Caco-2 (cell line): ENCODE measurements around the gene MESP1. TPM values are rescaled to one million over a fixed set of nuclear protein-coding genes. Genes with fewer than 3 reads are reported as not detected.

Experiments used
- BruUV-seq: library from RNA; stranded (reverse); fragments of 400-500 nt; replicated peaks from 2 replicates; lab custom pipeline; 2021; lab: Mats Ljungman, UMichigan
- CTCF ChIA-PET: fragments of 300-600 bp; sonication (Branson Sonifier 250); formaldehyde crosslinking; loops from one replicate; lab custom pipeline; 2022; ENCODE audit warnings: antibody characterized with exemption; lab: Charles Lee
- POLR2A ChIA-PET: fragments of 300-600 bp; sonication (Branson Sonifier 250); formaldehyde crosslinking; loops from one replicate; lab custom pipeline; 2022; ENCODE audit warnings: antibody characterized with exemption; lab: Charles Lee
- DNase-seq, 2 experiments: peaks; one replicate each; pipeline versions ENCODE4 v3.0.0 to v3.0.0-alpha.2; 2020 to 2022
- H3K27me3 ChIP-seq: replicated peaks from 2 replicates; pipeline ENCODE4 v1.6.0; 2011; ENCODE audit warnings: low read length; ENCODE audit not compliant: control insufficient read depth, insufficient read depth
- H3K36me3 ChIP-seq: 2 replicates; pipeline ENCODE4 v1.5.1; 2011; ENCODE audit warnings: low read length; ENCODE audit not compliant: control insufficient read depth, insufficient read depth
- H3K4me1 ChIP-seq: fragments of 250-450 bp; sonication (Bioruptor Pico); 2 replicates; pipeline ENCODE4 v1.5.1; 2020; ENCODE audit warnings: mild to moderate bottlenecking
- H3K4me3 ChIP-seq: 2 replicates; pipeline ENCODE4 v1.5.1; 2011; ENCODE audit warnings: low read depth, mild to moderate bottlenecking, control low read depth, low read length
- H3K9me3 ChIP-seq: fragments of 250-450 bp; sonication (Bioruptor Pico); 2 replicates; pipeline ENCODE4 v1.5.1; 2020; ENCODE audit warnings: mild to moderate bottlenecking, moderate library complexity
- H3K27ac Mint-ChIP-seq: one replicate; pipeline ENCODE4 v1.8.0; 2022; ENCODE audit warnings: mixed read lengths; ENCODE audit not compliant: unreplicated experiment
- H3K27me3 Mint-ChIP-seq: one replicate; pipeline ENCODE4 v1.8.0; 2022; ENCODE audit warnings: mixed read lengths; ENCODE audit not compliant: insufficient read depth, unreplicated experiment
- H3K36me3 Mint-ChIP-seq: one replicate; pipeline ENCODE4 v1.8.0; 2022; ENCODE audit warnings: mild to moderate bottlenecking, mixed read lengths; ENCODE audit not compliant: insufficient read depth, unreplicated experiment
- H3K4me1 Mint-ChIP-seq: one replicate; pipeline ENCODE4 v1.8.0; 2022; ENCODE audit warnings: low read depth, mixed read lengths; ENCODE audit not compliant: unreplicated experiment
- H3K4me3 Mint-ChIP-seq: one replicate; pipeline ENCODE4 v1.8.0; 2022; ENCODE audit warnings: mild to moderate bottlenecking, moderate library complexity, mixed read lengths; ENCODE audit not compliant: unreplicated experiment
- H3K9me3 Mint-ChIP-seq: one replicate; pipeline ENCODE4 v1.8.0; 2022; ENCODE audit warnings: mixed read lengths; ENCODE audit not compliant: unreplicated experiment
- intact Hi-C: fragments of 100-400 bp; cut with micrococcal nuclease; formaldehyde crosslinking; loops from one replicate; pipeline ENCODE4 v1.10.0; 2022; ENCODE audit not compliant: unreplicated experiment
- total RNA-seq: library from RNA; stranded (reverse); gene quantifications from 2 replicates; pipeline ENCODE4 v1.2.3, GENCODE V29; 2022
- TF ChIP-seq, protein P1 (sequence below), 2 experiments: fragments of 200-600 bp in 1 of 2; IDR thresholded peaks; 1 replicate in 1 of 2; 2 replicates in 1 of 2; pipeline versions ENCODE4 v1.5.1 to v1.8.0; 2011 to 2022; ENCODE audit warnings: antibody characterized with exemption in 1 of 2, control low read depth in 1 of 2, inconsistent platforms in 1 of 2, low read depth in 1 of 2, low read length in 1 of 2, mild to moderate bottlenecking in 1 of 2, moderate library complexity in 1 of 2; ENCODE audit not compliant: insufficient read depth in 1 of 2, severe bottlenecking in 1 of 2, unreplicated experiment in 1 of 2

MESP1 gene
- total RNA-seq, 1 experiment from 2014 or later, result 1.00 TPM

GRCh38 chr15:89707577-89707976, 43.5 kb downstream of the MESP1 start:
- Mint-ChIP-seq H3K27ac (no peak overlapping the region), H3K36me3 (no peaks in the 10 kb centered on the region), H3K4me1 (no peaks in the 10 kb centered on the region), H3K4me3 (no peak overlapping the region), H3K9me3 (no peaks in the 10 kb centered on the region), H3K27me3 (peaks cover 15% of the 10 kb centered on the region)
- Histone ChIP-seq H3K4me3 (no peak overlapping the region), H3K4me1 (no peaks in the 10 kb centered on the region), H3K27me3 (no peaks in the 10 kb centered on the region), H3K9me3 (no peaks in the 10 kb centered on the region), H3K36me3 (no peaks in the 10 kb centered on the region)
- intact Hi-C loops, result no loop called here
- CTCF ChIA-PET, result no interaction called here
- POLR2A ChIA-PET, result no interaction called here
- no TSS peak for BruUV-seq
- no peak for DNase-seq
- TF ChIP-seq, protein P1, sequence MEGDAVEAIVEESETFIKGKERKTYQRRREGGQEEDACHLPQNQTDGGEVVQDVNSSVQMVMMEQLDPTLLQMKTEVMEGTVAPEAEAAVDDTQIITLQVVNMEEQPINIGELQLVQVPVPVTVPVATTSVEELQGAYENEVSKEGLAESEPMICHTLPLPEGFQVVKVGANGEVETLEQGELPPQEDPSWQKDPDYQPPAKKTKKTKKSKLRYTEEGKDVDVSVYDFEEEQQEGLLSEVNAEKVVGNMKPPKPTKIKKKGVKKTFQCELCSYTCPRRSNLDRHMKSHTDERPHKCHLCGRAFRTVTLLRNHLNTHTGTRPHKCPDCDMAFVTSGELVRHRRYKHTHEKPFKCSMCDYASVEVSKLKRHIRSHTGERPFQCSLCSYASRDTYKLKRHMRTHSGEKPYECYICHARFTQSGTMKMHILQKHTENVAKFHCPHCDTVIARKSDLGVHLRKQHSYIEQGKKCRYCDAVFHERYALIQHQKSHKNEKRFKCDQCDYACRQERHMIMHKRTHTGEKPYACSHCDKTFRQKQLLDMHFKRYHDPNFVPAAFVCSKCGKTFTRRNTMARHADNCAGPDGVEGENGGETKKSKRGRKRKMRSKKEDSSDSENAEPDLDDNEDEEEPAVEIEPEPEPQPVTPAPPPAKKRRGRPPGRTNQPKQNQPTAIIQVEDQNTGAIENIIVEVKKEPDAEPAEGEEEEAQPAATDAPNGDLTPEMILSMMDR (IDR thresholded peaks at IDR 0.05; ENCODE audit: insufficient read depth in 1 of 2, low read depth in 1 of 2, low read length in 1 of 2, severe bottlenecking in 1 of 2, unreplicated experiment in 1 of 2), result no peak

GRCh38 chr15:89704411-89704810, 46.6 kb downstream of the MESP1 start:
- no peaks in the 10 kb centered on the region for H3K4me1 ChIP-seq
- H3K27me3 ChIP-seq, result no peaks in the 10 kb centered on the region
- ChIA-PET POLR2A (no interaction called here), CTCF (no interaction called here)
- no peaks in the 10 kb centered on the region for H3K9me3 Mint-ChIP-seq
- intact Hi-C loops, result no loop called here
- H3K4me3 Mint-ChIP-seq, result no peak overlapping the region
- no TSS peak for BruUV-seq
- H3K4me3 ChIP-seq, result no peak overlapping the region
- no peak for DNase-seq
- no peaks in the 10 kb centered on the region for H3K36me3 ChIP-seq
- peaks cover 18% of the 10 kb centered on the region for H3K27me3 Mint-ChIP-seq
- H3K27ac Mint-ChIP-seq, result no peak overlapping the region
- H3K36me3 Mint-ChIP-seq, result no peaks in the 10 kb centered on the region
- TF ChIP-seq, protein P1 (IDR thresholded peaks at IDR 0.05; ENCODE audit: insufficient read depth in 1 of 2, low read depth in 1 of 2, low read length in 1 of 2, severe bottlenecking in 1 of 2, unreplicated experiment in 1 of 2), result no peak
- no peaks in the 10 kb centered on the region for H3K9me3 ChIP-seq
- no peaks in the 10 kb centered on the region for H3K4me1 Mint-ChIP-seq

Other genes with a start within 250 kb of the MESP1 start
- 23.6 and 24.1 TPM in 2 replicates for gene TICRR, start 175.8 kb downstream of the MESP1 start, total RNA-seq
- 8.2 TPM in 2 replicates for gene KIF7, start 95.8 kb downstream of the MESP1 start, total RNA-seq
- gene PLIN1, start 71.9 kb downstream of the MESP1 start, total RNA-seq, result not detected in 2 replicates
- gene PEX11A, start 60.5 kb downstream of the MESP1 start, total RNA-seq, result 3.7 and 4.1 TPM in 2 replicates
- 0.16 TPM in 1 of 2 replicates, not detected in the other for gene WDR93, start 60.4 kb downstream of the MESP1 start, total RNA-seq
- gene MESP2, start 25.1 kb upstream of the MESP1 start, total RNA-seq, result 0.32 and 0.70 TPM in 2 replicates
- 1.9 and 3.8 TPM in 2 replicates for gene ANPEP, start 63.6 kb upstream of the MESP1 start, total RNA-seq
- gene AP3S2, start 142.7 kb upstream of the MESP1 start, total RNA-seq, result 26.4 and 28.1 TPM in 2 replicates
- gene ARPIN, start 161.7 kb upstream of the MESP1 start, total RNA-seq, result 11.5 and 13.3 TPM in 2 replicates